Body of pancreas (tissue), 4 donors: ENCODE results near the gene SYT13. TPM values are rescaled to one million over a fixed set of nuclear protein-coding genes. Genes with fewer than 3 reads are reported as not detected.

Experiments
- ATAC-seq: fragments of 150-250 bp; one replicate; pipeline ENCODE4 v1.9.1; 2016
- DNase-seq, 4 donors: peaks; one replicate each; pipeline ENCODE4 v3.0.0-alpha.2; 2019
- H3K27ac ChIP-seq, 4 donors: fragments of 200-600 bp; sonication (generic); 1 replicate in 3 of 4; 2 replicates in 1 of 4; pipeline versions ENCODE4 v1.5.1 to v1.6.1; 2016 to 2019; ENCODE audit warnings: mild to moderate bottlenecking in 1 of 4, mixed read lengths in 1 of 4, moderate library complexity in 1 of 4
- H3K27me3 ChIP-seq, 2 donors: fragments of 200-600 bp; sonication (generic); one replicate each; pipeline ENCODE4 v1.6.0; 2016; ENCODE audit warnings: mild to moderate bottlenecking in 1 of 2
- H3K36me3 ChIP-seq, 2 donors: fragments of 200-600 bp; sonication (generic); replicated peaks in 1 of 2; 2 replicates each; pipeline ENCODE4 v1.5.1; 2016; ENCODE audit warnings: low read depth in 2 of 2; ENCODE audit not compliant: insufficient read depth in 1 of 2
- H3K4me1 ChIP-seq: fragments of 200-600 bp; sonication (generic); one replicate; pipeline ENCODE4 v1.6.0; 2016
- H3K4me3 ChIP-seq, 2 donors: fragments of 200-600 bp; sonication (generic); 1 replicate in 1 of 2; 2 replicates in 1 of 2; pipeline ENCODE4 v1.5.1; 2016 to 2019
- H3K9me3 ChIP-seq, 3 donors: fragments of 200-600 bp; sonication (generic); 1 replicate in 2 of 3; 2 replicates in 1 of 3; pipeline ENCODE4 v1.5.1; 2016
- CTCF ChIP-seq, 7 experiments: fragments of 450-650 bp in 4 of 7; fragments of 200-600 bp in 3 of 7; sonication (generic) in 3 of 7; IDR thresholded peaks; one replicate each; pipeline ENCODE4 v1.5.1; 2016 to 2019; ENCODE audit warnings: antibody characterized with exemption in 7 of 7
- POLR2A ChIP-seq, 3 donors: fragments of 450-650 bp; IDR thresholded peaks; one replicate each; pipeline ENCODE4 v1.6.1; 2016; ENCODE audit warnings: antibody characterized with exemption in 3 of 3, mild to moderate bottlenecking in 2 of 3
- WGBS, 2 donors: methylation state at CpG; one replicate each; pipeline ENCODE4 v1.1.5; 2017; 5-methylcytosine and 5-hydroxymethylcytosine counted together
- intact Hi-C: fragments of 100-400 bp; cut with DNase I; formaldehyde crosslinking; loops from one replicate; pipeline ENCODE4 v1.15.1; 2023
- total RNA-seq, 2 donors: library from RNA; depleted of rRNA; stranded (reverse); fragments of >200 nt; gene quantifications; one replicate each; pipeline ENCODE4 v1.1.0, GENCODE V29; 2016

SYT13 gene
- total RNA-seq, 2 donors from 2014 or later: 6.7 to 9.9 TPM

GRCh38 chr11:45270946-45271716, 15.0 kb downstream of the SYT13 start:
- Histone ChIP-seq H3K27me3 (no peaks in the 10 kb centered on the region), H3K27ac (peak overlapping the region in 2 of 4 donors; percentile 24 to 47), H3K4me3 (no peak overlapping the region), H3K9me3 (no peaks in the 10 kb centered on the region), H3K4me1 (peaks cover 4% of the 10 kb centered on the region), H3K36me3 (no peaks in the 10 kb centered on the region)
- no peak for DNase-seq
- intact Hi-C loops: no loop called here
- 55 to 63% methylated on average over 4 of the region's 4 CpGs for WGBS, 2 donors
- peak; percentile 60 for ATAC-seq
- TF ChIP-seq CTCF (IDR thresholded peaks at IDR 0.05) (no peak), POLR2A (IDR thresholded peaks at IDR 0.05) (no peak)

GRCh38 chr11:45269678-45270077, 16.5 kb downstream of the SYT13 start:
- H3K27ac ChIP-seq: no peak overlapping the region
- peaks cover 4% of the 10 kb centered on the region for H3K4me1 ChIP-seq
- TF ChIP-seq CTCF (IDR thresholded peaks at IDR 0.05) (no peak), POLR2A (IDR thresholded peaks at IDR 0.05) (no peak)
- ATAC-seq: no peak
- no peaks in the 10 kb centered on the region for H3K9me3 ChIP-seq
- H3K4me3 ChIP-seq: no peak overlapping the region
- H3K36me3 ChIP-seq: no peaks in the 10 kb centered on the region
- H3K27me3 ChIP-seq: no peaks in the 10 kb centered on the region
- intact Hi-C loops: no loop called here
- DNase-seq: no peak

- DNase-seq: no peak
- Histone ChIP-seq H3K27ac (no peak overlapping the region), H3K36me3 (no peaks in the 10 kb centered on the region), H3K27me3 (no peaks in the 10 kb centered on the region), H3K4me1 (peaks cover 4% of the 10 kb centered on the region), H3K4me3 (no peak overlapping the region), H3K9me3 (no peaks in the 10 kb centered on the region)
- no peak for ATAC-seq
- TF ChIP-seq CTCF (IDR thresholded peaks at IDR 0.05): no peak
- no peak for TF ChIP-seq POLR2A (IDR thresholded peaks at IDR 0.05)
- WGBS, 2 donors: 53 to 54% methylated on average over 13 of the region's 13 CpGs
- intact Hi-C loops: no loop called here
Measured at GRCh38 chr11:45267652-45268299, 18.4 kb downstream of the SYT13 start.

DNA sequence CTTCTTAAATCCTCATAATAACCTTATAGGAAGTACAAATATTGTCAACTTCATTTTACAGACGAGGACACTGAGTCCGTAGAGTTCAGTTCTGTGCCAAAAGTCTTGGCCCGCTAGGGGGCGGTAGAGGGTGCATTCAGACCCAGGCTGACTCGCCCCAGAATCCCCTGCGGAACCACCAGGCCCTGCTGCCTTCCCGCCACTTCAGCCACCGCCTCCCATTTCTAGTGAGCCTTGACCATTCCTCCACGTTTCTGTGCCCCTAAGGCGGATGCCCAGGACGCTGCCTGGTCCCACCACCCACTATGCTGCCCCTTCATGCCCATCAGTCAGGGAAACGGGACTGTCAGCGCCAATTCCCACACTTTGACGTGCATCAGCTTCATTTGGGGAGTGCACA, 19.1 kb downstream of the SYT13 start:
- 59 to 62% methylated on average over 11 to 14 of the region's 14 CpGs for WGBS, 2 donors
- intact Hi-C loops: no loop called here
- TF ChIP-seq POLR2A (IDR thresholded peaks at IDR 0.05) (no peak), CTCF (IDR thresholded peaks at IDR 0.05) (peak in 1 of 7 experiments; percentile 11)
- H3K4me3 ChIP-seq: no peak overlapping the region
- H3K36me3 ChIP-seq: no peaks in the 10 kb centered on the region
- DNase-seq: no peak
- no peaks in the 10 kb centered on the region for H3K27me3 ChIP-seq
- H3K9me3 ChIP-seq: no peaks in the 10 kb centered on the region
- no peak overlapping the region for H3K27ac ChIP-seq
- H3K4me1 ChIP-seq: peaks cover 4% of the 10 kb centered on the region
- no peak for ATAC-seq

DNA sequence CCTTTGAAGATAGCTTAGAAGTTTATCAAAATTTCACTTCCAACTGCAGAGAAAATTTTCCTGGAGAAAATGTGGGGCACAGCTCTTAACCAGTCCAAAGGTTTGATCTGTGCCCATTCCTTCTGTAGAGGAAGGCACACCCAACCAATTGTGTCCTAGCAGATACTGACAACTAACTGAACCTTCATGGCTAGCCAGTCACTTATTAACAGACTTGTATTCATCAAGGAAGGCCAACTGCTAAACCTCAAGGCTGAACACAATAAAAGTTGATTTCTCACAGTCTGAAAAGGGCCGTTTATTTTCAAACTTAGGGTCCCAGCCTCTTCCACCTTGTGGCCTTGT, 19.5 kb downstream of the SYT13 start:
- Histone ChIP-seq H3K27me3 (no peaks in the 10 kb centered on the region), H3K4me1 (peaks cover 4% of the 10 kb centered on the region), H3K27ac (no peak overlapping the region), H3K36me3 (no peaks in the 10 kb centered on the region), H3K4me3 (no peak overlapping the region), H3K9me3 (no peaks in the 10 kb centered on the region)
- ATAC-seq: no peak
- no peak for DNase-seq
- WGBS, 2 donors: 19 to 26% methylated on average over 1 of the region's 1 CpG
- TF ChIP-seq POLR2A (IDR thresholded peaks at IDR 0.05): no peak
- TF ChIP-seq CTCF (IDR thresholded peaks at IDR 0.05): no peak
- intact Hi-C loops: no loop called here
